Measurements from ENCODE around the gene EIF4E3.

Gene EIF4E3

DNA sequence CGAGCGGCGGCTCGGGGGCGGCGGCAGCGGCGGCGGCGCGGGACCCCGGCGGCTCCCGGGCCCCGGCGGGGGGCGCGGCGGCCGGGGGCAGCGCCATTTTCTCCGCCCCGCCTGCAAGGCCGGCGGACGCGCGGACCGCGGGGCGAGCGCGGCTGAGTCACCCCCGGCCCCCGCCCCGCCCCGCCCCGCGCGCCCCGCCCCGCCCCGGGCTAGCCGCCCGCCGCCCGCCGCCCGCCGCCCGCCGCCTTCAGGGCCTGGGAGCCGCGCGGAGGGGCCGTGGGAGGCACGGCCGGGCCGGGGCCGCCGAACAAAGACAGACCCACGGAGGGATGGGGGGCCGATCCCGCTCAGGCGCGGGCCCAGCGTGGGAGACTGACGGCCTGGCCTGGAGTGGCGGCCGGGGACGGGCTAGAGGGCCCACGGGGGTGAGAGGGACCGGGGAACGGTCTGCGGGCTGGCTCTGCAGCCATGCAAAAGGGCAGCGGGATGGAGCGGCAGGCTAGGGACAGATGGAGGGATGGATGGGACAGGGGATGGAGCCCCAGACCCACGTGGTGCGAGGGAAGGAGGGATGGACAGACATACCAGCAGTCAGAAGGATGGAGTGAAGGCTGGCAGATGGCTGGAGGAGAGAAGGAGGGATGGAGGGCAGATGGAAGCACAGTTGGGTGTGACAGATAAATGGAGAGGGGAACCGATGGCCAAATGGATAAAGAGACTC lies at the start of gene EIF4E3:
Gene EIF4E3 (minus strand): TSS at position 132 of the 721 bp plus-strand sequence. CDS start 35 bp downstream, at position 97.
- DNase-seq = no peak

DNA sequence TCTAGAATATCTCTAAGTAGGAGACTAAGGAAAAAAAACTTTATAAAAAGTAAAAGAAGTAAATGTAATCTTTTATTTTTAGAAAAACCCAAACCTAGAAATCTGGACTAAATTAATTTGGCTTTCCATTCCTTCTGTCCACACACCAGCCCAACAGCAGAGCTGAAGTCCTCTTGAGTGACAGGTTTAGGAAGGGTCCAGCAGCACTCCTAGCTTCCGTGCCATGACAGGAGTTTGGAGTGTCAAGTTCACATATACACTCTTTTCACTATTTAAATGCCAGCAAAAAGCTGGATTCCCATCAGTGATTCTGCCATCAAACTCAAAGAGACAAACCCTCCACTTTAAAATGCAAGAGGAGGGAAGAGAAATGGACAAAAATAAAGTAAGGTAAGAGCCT lies 46.7 kb upstream of the EIF4E3 start:
- DNase-seq = no peak

DNA sequence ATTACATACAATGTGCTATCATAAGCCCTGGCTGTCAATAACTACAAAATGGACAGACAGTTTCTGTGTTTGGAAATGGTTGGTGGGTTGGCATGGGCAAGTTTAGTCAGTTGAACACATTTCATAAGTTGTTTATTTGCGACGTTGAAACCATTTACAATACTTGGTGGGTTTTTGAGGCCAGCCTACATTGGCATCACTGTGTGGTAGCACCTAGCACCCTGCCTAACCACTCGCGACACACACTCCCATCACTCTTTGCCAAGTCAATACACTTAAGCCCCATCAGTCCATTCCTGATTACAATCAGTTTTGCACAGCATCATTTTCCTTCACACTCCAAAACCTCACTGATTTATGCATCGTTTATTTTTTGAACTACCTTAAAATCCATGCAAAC lies 45.9 kb upstream of the EIF4E3 start:
- no peak for DNase-seq

DNA sequence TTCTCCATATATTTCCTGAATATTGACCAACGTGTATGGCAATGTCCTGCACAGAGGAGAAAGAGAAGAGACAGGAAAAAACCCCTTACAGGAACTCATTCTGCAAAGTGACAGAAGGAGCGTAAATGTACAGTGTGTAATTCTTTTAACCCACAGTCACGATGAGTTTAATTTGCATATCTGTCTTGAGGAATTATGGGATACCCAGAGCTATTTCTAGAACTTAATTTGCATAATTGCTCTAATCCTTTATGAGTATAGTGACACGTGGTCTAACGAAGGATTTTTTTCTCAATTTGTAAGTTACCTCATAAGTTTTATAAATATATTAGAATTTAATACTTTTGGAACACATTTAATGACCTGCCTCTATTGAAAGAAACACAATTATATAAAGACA lies 38.2 kb upstream of the EIF4E3 start:
- no peak for DNase-seq

DNA sequence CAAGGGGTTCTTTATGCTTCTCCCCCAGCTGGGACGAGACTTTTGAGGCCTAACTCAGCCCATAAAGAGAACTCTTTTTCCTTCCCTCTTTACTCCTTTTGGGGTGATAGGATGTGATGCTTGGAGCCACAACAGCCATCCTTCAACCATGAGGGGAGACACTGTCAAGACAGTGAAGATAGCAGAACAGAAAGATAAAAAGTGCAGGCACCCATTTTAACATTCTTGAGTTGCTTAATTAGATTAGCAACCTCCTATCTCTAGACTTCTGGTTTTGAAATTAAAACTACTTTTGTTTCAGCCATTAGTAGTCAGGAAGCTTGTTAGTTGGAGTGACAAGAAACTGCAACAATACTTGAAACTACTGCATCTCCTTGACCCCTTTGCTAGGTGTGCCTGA lies 34.9 kb upstream of the EIF4E3 start:
- DNase-seq = no peak

DNA sequence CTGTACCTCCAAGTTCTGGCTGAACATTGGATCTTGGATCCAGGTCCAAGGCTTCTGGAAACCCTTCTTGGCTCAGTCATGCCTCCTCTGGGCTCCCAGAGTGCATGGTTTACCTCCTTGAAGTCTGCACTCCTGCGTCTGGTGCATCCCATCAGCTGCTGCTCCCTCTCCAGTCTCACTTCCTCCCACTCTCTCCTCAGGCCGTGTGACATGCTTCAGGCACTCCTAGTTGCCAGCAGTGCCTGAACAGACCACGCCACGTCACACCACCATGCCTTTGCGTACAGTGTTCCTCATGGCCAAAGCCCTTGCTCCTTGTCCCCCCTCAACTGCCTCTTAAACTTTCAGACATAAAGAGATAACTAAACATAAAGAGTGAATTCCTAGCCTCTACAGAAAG lies 34.2 kb upstream of the EIF4E3 start:
- DNase-seq = no peak

DNA sequence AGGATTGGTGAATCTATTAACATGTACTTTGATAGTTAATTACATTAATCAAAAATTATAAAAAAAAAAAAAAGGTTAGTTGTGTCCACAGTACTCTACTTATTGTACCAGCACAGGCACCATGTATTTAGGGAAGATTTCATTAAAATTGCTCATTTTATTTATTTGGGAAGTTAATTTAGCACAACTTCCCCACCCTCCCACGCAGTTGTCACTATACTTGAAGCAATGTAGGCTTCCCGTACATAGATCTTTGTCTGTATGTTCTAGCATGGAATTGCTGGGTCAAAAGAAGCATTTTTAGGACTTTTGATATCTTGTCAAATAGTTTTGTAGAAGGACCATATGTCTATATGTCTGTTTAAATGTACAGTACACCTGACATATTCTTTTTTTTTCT lies 32.9 kb upstream of the EIF4E3 start:
- DNase-seq = no peak

DNA sequence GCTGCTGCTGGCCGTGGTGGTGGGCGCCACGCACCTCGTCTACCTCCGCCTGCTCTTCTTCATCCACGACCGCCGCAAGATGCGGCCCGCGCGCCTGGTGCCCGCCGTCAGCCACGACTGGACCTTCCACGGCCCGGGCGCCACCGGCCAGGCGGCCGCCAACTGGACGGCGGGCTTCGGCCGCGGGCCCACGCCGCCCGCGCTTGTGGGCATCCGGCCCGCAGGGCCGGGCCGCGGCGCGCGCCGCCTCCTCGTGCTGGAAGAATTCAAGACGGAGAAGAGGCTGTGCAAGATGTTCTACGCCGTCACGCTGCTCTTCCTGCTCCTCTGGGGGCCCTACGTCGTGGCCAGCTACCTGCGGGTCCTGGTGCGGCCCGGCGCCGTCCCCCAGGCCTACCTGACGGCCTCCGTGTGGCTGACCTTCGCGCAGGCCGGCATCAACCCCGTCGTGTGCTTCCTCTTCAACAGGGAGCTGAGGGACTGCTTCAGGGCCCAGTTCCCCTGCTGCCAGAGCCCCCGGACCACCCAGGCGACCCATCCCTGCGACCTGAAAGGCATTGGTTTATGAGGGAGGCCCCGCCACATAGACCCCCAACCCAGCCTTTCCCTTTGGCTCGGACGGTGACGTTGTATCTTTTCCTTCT lies 29.5 kb upstream of the EIF4E3 start:
- no peak for DNase-seq

DNA sequence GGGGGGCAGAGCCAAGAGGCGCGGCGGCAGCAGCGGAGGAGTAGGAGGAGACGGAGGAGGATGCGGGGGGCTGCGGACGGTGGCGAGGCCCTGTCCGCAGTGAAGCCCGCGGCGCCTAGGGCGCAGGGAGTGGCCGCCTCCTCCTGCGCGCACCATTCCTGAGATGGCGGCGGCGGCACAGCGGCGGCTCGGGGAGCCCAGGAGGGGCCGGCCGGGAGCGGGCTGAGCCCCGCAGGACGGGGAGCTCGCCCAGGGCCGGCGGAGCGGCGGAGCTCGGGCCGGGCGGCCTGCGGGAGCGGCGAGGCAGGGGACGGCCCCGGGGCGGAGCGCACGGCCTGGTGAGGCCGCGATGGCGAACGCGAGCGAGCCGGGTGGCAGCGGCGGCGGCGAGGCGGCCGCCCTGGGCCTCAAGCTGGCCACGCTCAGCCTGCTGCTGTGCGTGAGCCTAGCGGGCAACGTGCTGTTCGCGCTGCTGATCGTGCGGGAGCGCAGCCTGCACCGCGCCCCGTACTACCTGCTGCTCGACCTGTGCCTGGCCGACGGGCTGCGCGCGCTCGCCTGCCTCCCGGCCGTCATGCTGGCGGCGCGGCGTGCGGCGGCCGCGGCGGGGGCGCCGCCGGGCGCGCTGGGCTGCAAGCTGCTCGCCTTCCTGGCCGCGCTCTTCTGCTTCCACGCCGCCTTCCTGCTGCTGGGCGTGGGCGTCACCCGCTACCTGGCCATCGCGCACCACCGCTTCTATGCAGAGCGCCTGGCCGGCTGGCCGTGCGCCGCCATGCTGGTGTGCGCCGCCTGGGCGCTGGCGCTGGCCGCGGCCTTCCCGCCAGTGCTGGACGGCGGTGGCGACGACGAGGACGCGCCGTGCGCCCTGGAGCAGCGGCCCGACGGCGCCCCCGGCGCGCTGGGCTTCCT lies 28.8 kb upstream of the EIF4E3 start, which contains the start of gene GPR27:
Gene GPR27 (plus strand): TSS at position 155 of the 909 bp plus-strand sequence. CDS start 195 bp downstream, at position 350.
- DNase-seq = no peak

DNA sequence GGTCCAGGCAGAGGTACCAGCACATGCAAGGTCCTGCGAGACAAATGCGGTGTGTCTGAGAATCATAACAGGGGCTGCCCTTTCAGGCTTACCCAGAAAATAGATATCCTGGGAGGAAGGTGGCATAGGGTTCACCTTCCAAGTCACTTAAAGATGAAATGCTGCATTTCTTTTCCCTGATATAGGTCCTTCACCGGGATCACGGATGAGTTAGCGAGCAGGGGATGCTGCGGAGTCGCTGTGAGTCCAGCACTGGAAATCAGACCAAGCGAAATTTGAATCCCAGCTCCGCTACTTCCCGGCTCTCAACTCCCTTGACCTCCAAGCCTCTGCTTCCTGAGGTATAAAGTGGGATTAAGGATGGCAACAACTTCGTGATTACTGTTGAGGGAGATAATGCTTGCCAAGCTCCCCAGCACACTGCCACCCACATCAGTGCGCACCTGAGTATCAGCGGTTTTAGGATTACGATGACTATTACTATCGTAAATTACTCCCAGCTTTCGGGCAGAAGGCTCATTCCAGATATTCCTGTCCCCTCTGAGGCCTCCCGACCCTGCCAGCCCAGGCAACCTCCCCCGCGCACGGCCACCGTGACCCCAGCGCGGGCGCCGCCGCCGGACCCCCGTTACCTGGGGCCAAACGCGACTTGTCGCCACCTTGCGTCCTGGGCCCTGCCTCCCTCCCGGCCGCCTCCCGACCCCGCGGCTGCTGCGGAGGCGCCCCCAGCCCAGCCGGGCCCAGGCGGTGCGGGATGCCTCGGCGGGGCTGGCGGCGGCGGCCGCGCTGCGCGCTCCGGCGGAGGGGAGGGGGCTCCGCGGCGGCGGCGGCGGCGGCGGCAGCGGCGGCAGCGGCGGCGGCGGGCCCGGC lies 27.9 kb upstream of the EIF4E3 start:
- no peak for DNase-seq

DNA sequence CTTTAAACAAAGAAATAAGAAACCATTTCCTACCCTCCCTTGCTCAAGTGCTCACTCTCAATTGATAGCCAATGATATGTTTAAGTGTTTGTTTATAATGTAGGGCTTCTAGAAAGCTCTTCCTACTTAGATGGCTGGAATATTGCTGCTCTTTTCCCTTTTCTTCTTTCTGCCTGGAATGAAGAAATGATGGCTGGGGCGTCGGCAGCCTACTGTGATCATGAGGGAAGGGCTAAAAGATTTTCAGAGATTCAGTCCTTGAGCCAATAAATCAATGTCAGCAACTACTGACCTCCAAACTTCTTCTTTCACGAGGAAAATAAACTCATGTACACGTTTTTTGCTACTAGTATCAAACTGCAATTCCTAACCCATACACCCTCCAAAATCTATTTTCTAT lies 26.4 kb upstream of the EIF4E3 start:
- no peak for DNase-seq

DNA sequence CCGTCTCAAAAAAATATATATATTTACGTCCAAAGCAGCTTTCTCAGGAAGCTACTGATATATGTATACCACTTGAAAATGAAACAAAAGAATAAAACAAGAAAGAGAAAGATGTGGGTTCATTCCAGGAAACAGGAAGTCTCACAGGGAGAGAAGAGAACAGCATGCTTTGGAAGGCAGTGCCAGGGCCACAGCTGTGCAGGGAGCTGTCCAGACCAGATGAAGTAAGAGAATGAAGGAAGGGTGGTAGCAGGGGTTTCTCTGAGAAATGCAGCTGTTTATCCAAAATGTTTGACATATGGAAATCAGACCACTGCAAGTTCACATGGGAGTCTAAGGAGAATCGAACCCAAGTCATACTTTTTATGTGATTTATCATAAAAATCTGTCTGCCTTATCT lies 19.5 kb upstream of the EIF4E3 start:
- DNase-seq = no peak

DNA sequence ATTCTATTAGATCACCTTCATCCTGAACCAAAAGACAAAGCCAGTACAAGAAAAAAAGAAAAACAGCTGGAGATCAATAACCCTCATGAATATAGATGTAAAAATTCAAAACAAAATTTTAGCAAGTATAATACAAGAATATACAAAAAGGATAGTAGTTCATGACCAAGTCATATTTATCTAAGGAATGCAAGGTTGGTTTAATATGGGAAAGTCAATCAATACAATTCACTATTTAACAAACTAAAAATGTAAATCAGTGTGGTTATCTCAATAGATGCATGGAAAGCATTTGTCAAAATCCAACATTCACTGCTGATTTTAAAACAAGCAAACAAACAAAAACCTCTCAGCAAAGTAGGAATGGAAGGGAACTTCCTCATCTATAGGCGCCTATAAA lies 17.4 kb upstream of the EIF4E3 start:
- DNase-seq = no peak

DNA sequence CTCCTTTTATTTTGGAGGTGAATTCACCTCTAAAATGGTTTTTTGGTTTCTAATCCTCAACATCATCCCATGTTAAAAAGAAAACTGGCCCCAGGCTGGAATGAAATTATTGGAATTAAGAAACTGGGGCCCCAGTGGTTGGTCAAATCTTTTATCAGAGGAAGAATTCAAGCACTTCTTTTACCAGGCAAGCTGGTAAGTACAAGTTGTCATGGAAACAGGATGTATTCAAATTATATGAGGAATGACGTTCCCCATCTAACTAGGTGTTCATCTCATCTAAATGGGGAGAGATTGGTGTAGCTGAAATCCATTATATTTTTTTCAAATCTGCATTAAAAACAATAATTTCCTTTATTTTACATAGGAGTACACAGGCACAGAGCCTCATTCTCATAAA lies 9.7 kb upstream of the EIF4E3 start:
- no peak for DNase-seq

DNA sequence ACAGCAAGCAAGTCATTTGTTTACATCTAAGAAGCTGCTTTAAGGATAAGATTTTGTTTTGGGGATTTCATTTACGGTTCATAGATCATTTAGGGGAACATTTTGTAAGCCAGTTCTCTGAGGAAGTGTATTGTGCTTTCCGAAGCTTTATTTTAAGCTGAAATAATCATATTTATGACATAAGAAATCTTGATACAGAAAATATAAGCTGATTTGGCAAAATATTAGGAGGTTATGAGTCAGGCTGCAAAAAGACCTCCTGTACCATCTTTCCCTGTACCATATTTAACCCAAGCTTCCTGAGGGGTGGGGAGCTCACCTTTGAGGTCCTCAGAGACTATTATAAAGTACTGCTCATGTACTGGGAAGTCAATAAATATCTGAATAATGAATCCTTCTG lies 8.1 kb upstream of the EIF4E3 start:
- no peak for DNase-seq

DNA sequence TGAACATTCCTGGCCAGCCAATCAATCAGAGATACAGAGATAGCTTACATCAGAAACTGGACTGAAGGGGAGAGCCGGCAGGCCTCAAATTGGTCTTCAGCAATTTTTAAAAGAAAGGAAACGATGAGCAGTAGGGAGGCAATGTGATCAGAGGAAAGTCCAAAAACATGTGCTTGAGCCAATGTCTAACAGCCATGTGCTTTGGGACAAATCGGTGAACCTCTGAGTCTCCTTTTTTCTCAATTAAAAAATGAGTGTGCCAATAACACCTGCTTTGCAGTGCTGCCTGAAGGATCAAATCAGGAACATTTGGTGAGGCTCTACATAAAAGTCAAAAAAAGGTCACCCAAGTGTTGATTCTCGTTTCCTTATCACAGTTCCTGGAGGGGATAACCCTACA lies 7.4 kb upstream of the EIF4E3 start:
- no peak for DNase-seq

DNA sequence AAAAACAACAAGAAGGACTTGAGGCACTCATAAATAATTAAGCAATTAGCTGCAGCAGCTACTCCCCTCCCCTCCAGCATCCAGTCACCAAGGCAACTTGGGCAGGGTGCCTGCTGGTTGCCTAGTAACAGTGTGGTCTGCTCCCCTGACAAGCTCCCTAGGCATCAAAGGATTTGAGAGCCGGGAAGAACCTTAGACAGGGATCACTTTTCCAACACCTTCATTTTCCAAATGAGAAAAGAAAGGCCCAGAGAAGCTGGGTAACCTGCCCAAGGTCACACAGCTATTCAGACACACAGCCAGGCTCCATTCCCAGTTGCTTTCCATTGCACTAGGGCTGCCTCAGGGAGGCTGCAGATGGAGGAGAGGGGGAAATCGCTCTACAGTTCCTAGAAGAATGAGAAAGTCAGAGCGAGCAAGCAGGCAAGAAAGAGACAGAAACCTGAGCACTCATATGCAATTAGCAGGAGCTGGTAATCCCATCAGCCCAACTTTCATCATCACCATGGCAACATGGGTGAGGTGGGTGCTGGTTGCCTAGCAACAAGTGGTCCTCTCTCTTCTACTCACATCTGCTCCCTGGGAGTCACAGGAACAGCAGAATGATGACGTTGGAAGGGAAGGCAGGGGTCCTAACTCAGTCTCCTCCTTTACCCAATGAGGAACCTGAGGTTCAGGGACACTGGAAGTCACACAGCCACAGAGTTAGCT lies 3.6 kb upstream of the EIF4E3 start:
- DNase-seq = no peak

DNA sequence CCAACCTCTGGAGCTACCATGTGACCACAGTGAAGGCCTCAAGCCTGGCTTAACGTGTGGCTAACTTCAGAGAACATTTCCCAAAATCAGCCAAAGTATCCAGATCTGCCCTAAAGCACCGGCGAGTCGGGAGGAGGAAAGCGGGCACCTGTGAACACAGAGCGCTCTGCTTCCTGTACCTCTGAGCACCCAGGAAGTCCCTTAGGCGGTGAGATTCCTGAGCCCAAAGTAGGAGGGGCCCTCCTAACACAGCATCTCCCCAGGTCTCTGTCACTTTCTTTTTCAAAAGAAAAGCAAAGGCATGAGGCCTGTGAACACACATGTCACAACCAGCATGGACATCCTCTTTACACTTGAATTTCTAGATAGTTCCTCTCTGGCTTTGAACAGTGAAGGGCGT lies 944 bp upstream of the EIF4E3 start:
- DNase-seq = no peak

DNA sequence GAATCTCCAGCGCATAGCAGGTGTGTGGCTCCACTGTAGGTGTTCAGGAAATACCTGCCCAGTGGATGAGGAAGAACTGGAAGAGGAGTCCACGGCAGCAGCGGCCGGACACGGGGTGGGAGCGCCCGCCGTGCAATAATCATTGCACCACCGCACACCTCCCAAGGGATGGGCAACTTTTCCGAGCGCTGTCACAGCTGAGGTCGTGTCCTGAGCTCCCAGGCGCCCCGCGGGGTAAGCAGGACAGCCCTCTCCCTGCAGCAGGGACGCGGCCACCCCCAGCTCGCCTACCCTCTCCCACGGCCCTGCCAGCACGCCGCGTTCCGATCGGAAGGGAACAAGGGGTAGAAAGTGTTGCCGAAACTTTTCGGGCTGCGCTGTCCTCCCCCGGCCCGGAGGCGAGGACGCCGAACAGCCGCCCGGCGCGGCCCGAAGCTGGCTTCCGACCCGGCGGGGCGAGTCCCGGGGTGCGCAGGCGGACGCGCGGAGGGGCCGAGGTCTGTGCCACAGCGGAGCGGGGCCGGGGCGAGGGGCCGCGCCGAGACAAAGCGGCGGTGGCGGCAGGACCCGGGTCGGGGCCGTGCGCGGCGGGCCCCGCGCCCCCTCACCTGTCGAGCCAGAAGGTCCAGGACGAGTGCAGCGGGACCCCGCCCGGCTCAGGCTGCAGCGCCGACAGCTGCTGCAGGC lies 475 bp downstream of the EIF4E3 start:
- no peak for DNase-seq

DNA sequence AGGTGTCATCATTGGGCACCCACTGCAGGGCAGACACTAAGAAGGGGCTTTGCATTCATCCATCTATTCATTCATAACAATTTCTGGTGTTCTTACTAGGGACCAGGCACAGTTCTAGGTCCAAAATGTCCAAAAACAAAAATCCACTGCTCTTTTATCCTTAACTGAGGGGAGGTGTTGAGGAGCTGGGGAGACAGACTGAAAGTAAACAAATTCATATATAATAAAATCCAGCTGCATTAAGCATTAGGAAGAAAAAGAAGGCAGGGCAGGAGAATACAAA lies 1.1 kb downstream of the EIF4E3 start:
- no peak for DNase-seq

DNA sequence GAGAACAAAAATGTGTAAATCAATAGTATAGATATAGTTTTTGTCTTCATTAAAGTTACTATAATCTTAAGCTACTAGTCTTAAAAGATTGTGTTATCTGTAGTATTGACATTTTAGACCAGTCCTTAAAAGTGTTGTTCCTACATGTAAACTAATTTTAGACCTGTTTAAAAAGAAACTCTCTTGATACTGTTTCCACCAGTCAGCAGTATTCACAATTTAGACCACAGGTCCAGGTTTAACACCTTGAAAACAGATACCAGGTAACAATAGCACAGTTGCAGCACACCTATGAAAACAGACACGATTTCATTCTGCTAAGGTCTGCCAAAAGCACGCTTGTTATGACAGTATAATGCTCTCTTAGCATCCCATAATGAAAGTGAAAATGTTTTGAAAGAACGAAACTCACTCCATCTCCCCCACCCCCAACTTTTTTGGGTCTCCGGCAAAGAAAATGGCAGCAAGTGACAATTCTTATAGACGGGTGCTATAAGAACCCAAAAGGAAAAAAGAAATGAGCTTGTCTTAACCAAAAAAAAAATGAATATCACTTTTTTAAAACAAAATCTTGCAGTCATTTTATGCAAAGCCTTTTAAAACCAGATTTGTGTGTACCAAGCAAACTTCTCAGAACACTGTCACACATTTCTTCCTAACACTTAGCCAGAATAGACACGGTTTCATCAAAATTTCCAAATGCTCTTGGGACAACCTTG lies 1.6 kb downstream of the EIF4E3 start:
- no peak for DNase-seq

All from NCI-H446 treated with DMSO at 0.1 percent for 48 hours (cell line).